Hepatocyte (in vitro differentiated cells): ENCODE measurements around the gene AQP1. TPM values are rescaled to one million over a fixed set of nuclear protein-coding genes. Genes with fewer than 3 reads are reported as not detected.

Experiments used
- DNase-seq: peaks from one replicate; pipeline ENCODE4 v3.0.0-alpha.2; 2016; ENCODE audit warnings: low spot score
- H2AFZ ChIP-seq: fragments of 200-600 bp; sonication (generic); 2 replicates; pipeline ENCODE4 v1.6.0; 2016; ENCODE audit warnings: antibody characterized with exemption, mild to moderate bottlenecking
- H3K27ac ChIP-seq: fragments of 200-600 bp; sonication (generic); 2 replicates; pipeline ENCODE4 v1.5.1; 2016; ENCODE audit warnings: mild to moderate bottlenecking
- H3K27me3 ChIP-seq: fragments of 200-600 bp; sonication (generic); 2 replicates; pipeline ENCODE4 v1.6.1; 2016
- H3K36me3 ChIP-seq: fragments of 200-600 bp; sonication (generic); replicated peaks from 2 replicates; pipeline ENCODE4 v1.5.1; 2016; ENCODE audit warnings: low read depth; ENCODE audit not compliant: insufficient read depth
- H3K4me1 ChIP-seq: fragments of 200-600 bp; sonication (generic); 2 replicates; pipeline ENCODE4 v1.5.1; 2016; ENCODE audit warnings: mild to moderate bottlenecking, moderate library complexity; ENCODE audit not compliant: insufficient read depth
- H3K4me2 ChIP-seq: fragments of 200-600 bp; sonication (generic); 2 replicates; pipeline ENCODE4 v1.6.0; 2016
- H3K4me3 ChIP-seq: fragments of 200-600 bp; sonication (generic); 2 replicates; pipeline ENCODE4 v1.5.1; 2016; ENCODE audit warnings: mild to moderate bottlenecking
- H3K79me2 ChIP-seq: fragments of 200-600 bp; sonication (generic); 2 replicates; pipeline ENCODE4 v1.6.0; 2017; ENCODE audit warnings: mild to moderate bottlenecking
- H3K9me2 ChIP-seq: fragments of 200-600 bp; sonication (generic); replicated peaks from 2 replicates; pipeline ENCODE4 v1.6.0; 2017; ENCODE audit warnings: mild to moderate bottlenecking; ENCODE audit not compliant: insufficient read depth
- H3K9me3 ChIP-seq: fragments of 200-600 bp; sonication (generic); 2 replicates; pipeline ENCODE4 v1.5.1; 2016; ENCODE audit warnings: low read depth, mild to moderate bottlenecking
- H4K20me1 ChIP-seq: fragments of 200-600 bp; sonication (generic); 2 replicates; pipeline ENCODE4 v1.6.0; 2016; ENCODE audit warnings: mild to moderate bottlenecking; ENCODE audit not compliant: insufficient read depth, poor library complexity, severe bottlenecking
- CTCF ChIP-seq: fragments of 200-600 bp; sonication (generic); IDR thresholded peaks from 2 replicates; pipeline ENCODE4 v1.5.1; 2016; ENCODE audit warnings: antibody characterized with exemption, mild to moderate bottlenecking; ENCODE audit not compliant: poor library complexity
- EZH2 ChIP-seq: fragments of 200-600 bp; sonication (generic); IDR thresholded peaks from 2 replicates; pipeline ENCODE4 v1.6.1; 2016; ENCODE audit warnings: antibody characterized with exemption, mild to moderate bottlenecking, borderline replicate concordance
- EZH2phosphoT487 ChIP-seq: fragments of 200-600 bp; sonication (generic); IDR thresholded peaks from one replicate; pipeline ENCODE4 v1.6.1; 2018; ENCODE audit warnings: antibody characterized with exemption, mild to moderate bottlenecking, low read depth, moderate library complexity; ENCODE audit not compliant: unreplicated experiment, severe bottlenecking
- WGBS: methylation state at CpG from one replicate; pipeline ENCODE4 v1.1.6; 2016; ENCODE audit warnings: low lambda C conversion rate; ENCODE audit errors: missing lambda C conversion rate; 5-methylcytosine and 5-hydroxymethylcytosine counted together
- polyA plus RNA-seq: library from polyadenylated mRNA; unstranded; fragments of >200 nt; fragmentation: Nextera tagmentation; extraction: Ambion mirVana; gene quantifications from 2 replicates; pipeline ENCODE4 v1.2.1, GENCODE V29; 2016
- total RNA-seq: library from RNA; depleted of rRNA; stranded (reverse); fragments of >200 nt; gene quantifications from 2 replicates; pipeline ENCODE4 v1.2.3, GENCODE V29; 2014

AQP1 gene
- total and polyA plus RNA-seq, 2 experiments from 2014 or later = 124 to 183 TPM

- H3K4me1 ChIP-seq = peaks cover 23% of the 10 kb centered on the region
- no peak overlapping the region for H3K4me2 ChIP-seq
- no peak overlapping the region for H2AFZ ChIP-seq
- TF ChIP-seq EZH2phosphoT487 (no peak), EZH2 (no peak), CTCF (no peak)
- WGBS = 91% methylated on average over 11 of the region's 11 CpGs
- H3K27ac ChIP-seq = no peak overlapping the region
- no peaks in the 10 kb centered on the region for H3K36me3 ChIP-seq
- H4K20me1 ChIP-seq = no peaks in the 10 kb centered on the region
- no peaks in the 10 kb centered on the region for H3K79me2 ChIP-seq
- no peaks in the 10 kb centered on the region for H3K27me3 ChIP-seq
- no peaks in the 10 kb centered on the region for H3K9me2 ChIP-seq
- DNase-seq = no peak
- no peaks in the 10 kb centered on the region for H3K9me3 ChIP-seq
- H3K4me3 ChIP-seq = no peak overlapping the region
Observed at GRCh38 chr7:30900803-30901362, 10.8 kb upstream of the AQP1 start.

- H3K4me3 ChIP-seq = no peak overlapping the region
- no peak for DNase-seq
- H3K4me2 ChIP-seq = no peak overlapping the region
- no peak overlapping the region for H3K27ac ChIP-seq
- H3K9me3 ChIP-seq = no peaks in the 10 kb centered on the region
- no peaks in the 10 kb centered on the region for H3K27me3 ChIP-seq
- no peak overlapping the region for H2AFZ ChIP-seq
- no peaks in the 10 kb centered on the region for H3K36me3 ChIP-seq
- TF ChIP-seq EZH2phosphoT487 = no peak
- no peak for TF ChIP-seq CTCF
- TF ChIP-seq EZH2 = no peak
- peaks cover 18% of the 10 kb centered on the region for H3K4me1 ChIP-seq
- WGBS = 89% methylated on average over 2 of the region's 2 CpGs
- H3K9me2 ChIP-seq = no peaks in the 10 kb centered on the region
- no peaks in the 10 kb centered on the region for H4K20me1 ChIP-seq
- H3K79me2 ChIP-seq = no peaks in the 10 kb centered on the region
Observed at GRCh38 chr7:30901856-30902255, 9.8 kb upstream of the AQP1 start.

GRCh38 chr7:30902466-30902865 lies 9.2 kb upstream of the AQP1 start:
- no peak for DNase-seq
- Histone ChIP-seq H2AFZ (no peak overlapping the region), H3K9me2 (no peaks in the 10 kb centered on the region), H3K4me2 (no peak overlapping the region), H4K20me1 (no peaks in the 10 kb centered on the region), H3K9me3 (no peaks in the 10 kb centered on the region), H3K4me3 (no peak overlapping the region), H3K4me1 (peaks cover 12% of the 10 kb centered on the region), H3K79me2 (no peaks in the 10 kb centered on the region), H3K36me3 (no peaks in the 10 kb centered on the region), H3K27me3 (no peaks in the 10 kb centered on the region), H3K27ac (no peak overlapping the region)
- 82% methylated on average over 11 of the region's 11 CpGs for WGBS
- TF ChIP-seq EZH2phosphoT487 = no peak

- Histone ChIP-seq H3K27ac (no peak overlapping the region), H3K36me3 (no peaks in the 10 kb centered on the region)
Observed at GRCh38 chr7:30903146-30903545, 8.5 kb upstream of the AQP1 start.

More at GRCh38 chr7:30903146-30903545, 8.5 kb upstream of the AQP1 start:
- Histone ChIP-seq H3K9me3 (no peaks in the 10 kb centered on the region), H3K4me2 (no peak overlapping the region), H3K4me3 (no peak overlapping the region), H4K20me1 (no peaks in the 10 kb centered on the region), H3K79me2 (no peaks in the 10 kb centered on the region), H2AFZ (no peak overlapping the region), H3K4me1 (peaks cover 10% of the 10 kb centered on the region), H3K9me2 (no peaks in the 10 kb centered on the region), H3K27me3 (no peaks in the 10 kb centered on the region)
- WGBS = 95% methylated on average over 8 of the region's 8 CpGs
- no peak for DNase-seq
- TF ChIP-seq EZH2phosphoT487 = no peak
- TF ChIP-seq CTCF = no peak
- no peak for TF ChIP-seq EZH2
